Panc1 (cell line): ENCODE data around the gene ATP5MG. TPM values are rescaled to one million over a fixed set of nuclear protein-coding genes. Genes with fewer than 3 reads are reported as not detected.

Experiments used
- ATAC-seq: fragments of 200-7000 bp; cut with Tn5 transposase; 2 replicates; pipeline ENCODE4 v1.9.1; 2020; ENCODE audit warnings: mild to moderate bottlenecking, moderate library complexity
- BruUV-seq: library from RNA; stranded (reverse); fragments of 400-500 nt; replicated peaks from 2 replicates; lab custom pipeline; 2021; lab: Mats Ljungman, UMichigan
- CTCF ChIA-PET: fragments of 300-600 bp; sonication (Branson Sonifier 250); formaldehyde crosslinking; loops from one replicate; lab custom pipeline; 2022; ENCODE audit warnings: antibody characterized with exemption; lab: Charles Lee
- POLR2A ChIA-PET: fragments of 300-600 bp; sonication (Branson Sonifier 250); formaldehyde crosslinking; loops from one replicate; lab custom pipeline; 2022; ENCODE audit warnings: antibody characterized with exemption; lab: Charles Lee
- DNase-seq: peaks from one replicate; pipeline ENCODE4 v3.0.0-alpha.2; 2010; ENCODE audit warnings: low read depth, low spot score
- H3K27ac ChIP-seq: 2 replicates; pipeline ENCODE4 v1.5.1; 2011; ENCODE audit warnings: mild to moderate bottlenecking, low read length, inconsistent platforms
- H3K27me3 ChIP-seq: fragments of 200-500 bp; sonication (Bioruptor generic); 2 replicates; pipeline ENCODE4 v1.6.0; 2014; ENCODE audit warnings: low read length, inconsistent platforms; ENCODE audit not compliant: control insufficient read depth, insufficient read depth
- H3K36me3 ChIP-seq: fragments of 200-500 bp; sonication (Bioruptor generic); 2 replicates; pipeline ENCODE4 v1.5.1; 2014; ENCODE audit warnings: inconsistent platforms, mild to moderate bottlenecking, low read length, moderate library complexity; ENCODE audit not compliant: control insufficient read depth, insufficient read depth
- H3K4me1 ChIP-seq: 2 replicates; pipeline ENCODE4 v1.5.1; 2011; ENCODE audit warnings: inconsistent platforms, mild to moderate bottlenecking, low read length, moderate library complexity; ENCODE audit not compliant: control insufficient read depth, insufficient read depth
- H3K4me3 ChIP-seq, 2 experiments: 2 replicates each; pipeline ENCODE4 v1.5.1; 2011 to 2012; ENCODE audit warnings: low read depth in 2 of 2, low read length in 2 of 2, mild to moderate bottlenecking in 2 of 2, inconsistent platforms in 1 of 2, moderate library complexity in 1 of 2
- H3K9me3 ChIP-seq: fragments of 200-500 bp; sonication (Bioruptor generic); 2 replicates; pipeline ENCODE4 v1.5.1; 2014; ENCODE audit warnings: low read depth, mild to moderate bottlenecking, inconsistent platforms, low read length, moderate library complexity; ENCODE audit not compliant: control insufficient read depth, insufficient read depth
- POLR2AphosphoS5 ChIP-seq: IDR thresholded peaks from 2 replicates; pipeline ENCODE4 v1.6.1; 2012; ENCODE audit warnings: mild to moderate bottlenecking, low read depth, low read length, moderate library complexity
- SIN3A ChIP-seq: IDR thresholded peaks from 2 replicates; pipeline ENCODE4 v1.6.1; 2012; ENCODE audit warnings: low read depth, mild to moderate bottlenecking, low read length, moderate library complexity, borderline replicate concordance; ENCODE audit not compliant: insufficient read depth
- TCF7L2 ChIP-seq: IDR thresholded peaks from 2 replicates; pipeline ENCODE4 v1.6.1; 2011; ENCODE audit warnings: mild to moderate bottlenecking, low read depth, low read length, inconsistent platforms
- in situ Hi-C: cut with HindIII; loops from 2 replicates; pipeline ENCODE4 v1.10.0; 2016; ENCODE audit warnings: low sequenced_read_pairs, low pct_unique_long_range_greater_than_20kb
- intact Hi-C: fragments of 100-400 bp; cut with micrococcal nuclease; formaldehyde crosslinking; loops from one replicate; pipeline ENCODE4 v1.10.0; 2022; ENCODE audit not compliant: unreplicated experiment
- total RNA-seq: library from RNA; stranded (reverse); gene quantifications from one replicate; pipeline ENCODE4 v1.2.1, GENCODE V29; 2021; ENCODE audit not compliant: unreplicated experiment
- TF ChIP-seq, protein P1 (sequence below): fragments of 450-650 bp; IDR thresholded peaks from 2 replicates; pipeline ENCODE4 v1.5.1; 2017; ENCODE audit warnings: mild to moderate bottlenecking
- TF ChIP-seq, protein P2 (sequence below), 2 experiments: IDR thresholded peaks; 2 replicates each; pipeline ENCODE4 v1.6.1; 2011 to 2012; ENCODE audit warnings: low read depth in 2 of 2, control low read depth in 1 of 2, low read length in 1 of 2, mild to moderate bottlenecking in 1 of 2, moderate library complexity in 1 of 2; ENCODE audit not compliant: insufficient read depth in 1 of 2

ATP5MG gene
- total RNA-seq, 1 experiment from 2014 or later = 504 TPM

DNA sequence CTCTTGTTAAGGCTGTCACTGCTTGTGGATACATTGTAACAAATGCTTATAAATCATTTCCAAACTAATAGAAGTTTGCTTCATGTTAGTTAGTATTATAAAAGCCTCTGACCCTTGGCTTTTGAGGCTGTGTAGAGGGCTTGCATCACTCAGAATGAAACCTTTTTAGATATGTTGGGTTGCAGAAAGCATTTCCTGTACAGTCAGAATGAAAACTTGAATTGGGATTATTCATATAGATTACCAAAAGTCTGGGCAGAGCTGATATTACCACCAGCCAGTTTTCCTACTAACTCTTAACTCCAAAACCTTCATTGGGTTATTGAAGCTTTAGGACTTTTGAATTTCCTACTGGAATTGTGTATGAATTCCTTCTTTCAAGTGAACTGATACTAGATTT, 46.9 kb downstream of the ATP5MG start:
- CTCF ChIA-PET = no interaction called here
- DNase-seq (no peak), ATAC-seq (no peak)
- TF ChIP-seq SIN3A (no peak), TCF7L2 (no peak), POLR2AphosphoS5 (no peak)
- TF ChIP-seq, protein P1, sequence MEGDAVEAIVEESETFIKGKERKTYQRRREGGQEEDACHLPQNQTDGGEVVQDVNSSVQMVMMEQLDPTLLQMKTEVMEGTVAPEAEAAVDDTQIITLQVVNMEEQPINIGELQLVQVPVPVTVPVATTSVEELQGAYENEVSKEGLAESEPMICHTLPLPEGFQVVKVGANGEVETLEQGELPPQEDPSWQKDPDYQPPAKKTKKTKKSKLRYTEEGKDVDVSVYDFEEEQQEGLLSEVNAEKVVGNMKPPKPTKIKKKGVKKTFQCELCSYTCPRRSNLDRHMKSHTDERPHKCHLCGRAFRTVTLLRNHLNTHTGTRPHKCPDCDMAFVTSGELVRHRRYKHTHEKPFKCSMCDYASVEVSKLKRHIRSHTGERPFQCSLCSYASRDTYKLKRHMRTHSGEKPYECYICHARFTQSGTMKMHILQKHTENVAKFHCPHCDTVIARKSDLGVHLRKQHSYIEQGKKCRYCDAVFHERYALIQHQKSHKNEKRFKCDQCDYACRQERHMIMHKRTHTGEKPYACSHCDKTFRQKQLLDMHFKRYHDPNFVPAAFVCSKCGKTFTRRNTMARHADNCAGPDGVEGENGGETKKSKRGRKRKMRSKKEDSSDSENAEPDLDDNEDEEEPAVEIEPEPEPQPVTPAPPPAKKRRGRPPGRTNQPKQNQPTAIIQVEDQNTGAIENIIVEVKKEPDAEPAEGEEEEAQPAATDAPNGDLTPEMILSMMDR = no peak
- TF ChIP-seq, protein P2, sequence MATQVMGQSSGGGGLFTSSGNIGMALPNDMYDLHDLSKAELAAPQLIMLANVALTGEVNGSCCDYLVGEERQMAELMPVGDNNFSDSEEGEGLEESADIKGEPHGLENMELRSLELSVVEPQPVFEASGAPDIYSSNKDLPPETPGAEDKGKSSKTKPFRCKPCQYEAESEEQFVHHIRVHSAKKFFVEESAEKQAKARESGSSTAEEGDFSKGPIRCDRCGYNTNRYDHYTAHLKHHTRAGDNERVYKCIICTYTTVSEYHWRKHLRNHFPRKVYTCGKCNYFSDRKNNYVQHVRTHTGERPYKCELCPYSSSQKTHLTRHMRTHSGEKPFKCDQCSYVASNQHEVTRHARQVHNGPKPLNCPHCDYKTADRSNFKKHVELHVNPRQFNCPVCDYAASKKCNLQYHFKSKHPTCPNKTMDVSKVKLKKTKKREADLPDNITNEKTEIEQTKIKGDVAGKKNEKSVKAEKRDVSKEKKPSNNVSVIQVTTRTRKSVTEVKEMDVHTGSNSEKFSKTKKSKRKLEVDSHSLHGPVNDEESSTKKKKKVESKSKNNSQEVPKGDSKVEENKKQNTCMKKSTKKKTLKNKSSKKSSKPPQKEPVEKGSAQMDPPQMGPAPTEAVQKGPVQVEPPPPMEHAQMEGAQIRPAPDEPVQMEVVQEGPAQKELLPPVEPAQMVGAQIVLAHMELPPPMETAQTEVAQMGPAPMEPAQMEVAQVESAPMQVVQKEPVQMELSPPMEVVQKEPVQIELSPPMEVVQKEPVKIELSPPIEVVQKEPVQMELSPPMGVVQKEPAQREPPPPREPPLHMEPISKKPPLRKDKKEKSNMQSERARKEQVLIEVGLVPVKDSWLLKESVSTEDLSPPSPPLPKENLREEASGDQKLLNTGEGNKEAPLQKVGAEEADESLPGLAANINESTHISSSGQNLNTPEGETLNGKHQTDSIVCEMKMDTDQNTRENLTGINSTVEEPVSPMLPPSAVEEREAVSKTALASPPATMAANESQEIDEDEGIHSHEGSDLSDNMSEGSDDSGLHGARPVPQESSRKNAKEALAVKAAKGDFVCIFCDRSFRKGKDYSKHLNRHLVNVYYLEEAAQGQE (IDR thresholded peaks at IDR 0.05; ENCODE audit: insufficient read depth in 1 of 2, low read depth in 2 of 2, low read length in 1 of 2) = no peak
- intact Hi-C loops (no loop called here), in situ Hi-C loops (no loop called here)
- Histone ChIP-seq H3K4me3 (no peak overlapping the region), H3K27me3 (no peaks in the 10 kb centered on the region), H3K27ac (no peak overlapping the region; the same call in 1 of the 2 replicates), H3K4me1 (peaks cover 25% of the 10 kb centered on the region), H3K9me3 (no peaks in the 10 kb centered on the region), H3K36me3 (peaks cover 3% of the 10 kb centered on the region; the same call in 1 of the 2 replicates)
- BruUV-seq = no TSS peak
- POLR2A ChIA-PET = no interaction called here

DNA sequence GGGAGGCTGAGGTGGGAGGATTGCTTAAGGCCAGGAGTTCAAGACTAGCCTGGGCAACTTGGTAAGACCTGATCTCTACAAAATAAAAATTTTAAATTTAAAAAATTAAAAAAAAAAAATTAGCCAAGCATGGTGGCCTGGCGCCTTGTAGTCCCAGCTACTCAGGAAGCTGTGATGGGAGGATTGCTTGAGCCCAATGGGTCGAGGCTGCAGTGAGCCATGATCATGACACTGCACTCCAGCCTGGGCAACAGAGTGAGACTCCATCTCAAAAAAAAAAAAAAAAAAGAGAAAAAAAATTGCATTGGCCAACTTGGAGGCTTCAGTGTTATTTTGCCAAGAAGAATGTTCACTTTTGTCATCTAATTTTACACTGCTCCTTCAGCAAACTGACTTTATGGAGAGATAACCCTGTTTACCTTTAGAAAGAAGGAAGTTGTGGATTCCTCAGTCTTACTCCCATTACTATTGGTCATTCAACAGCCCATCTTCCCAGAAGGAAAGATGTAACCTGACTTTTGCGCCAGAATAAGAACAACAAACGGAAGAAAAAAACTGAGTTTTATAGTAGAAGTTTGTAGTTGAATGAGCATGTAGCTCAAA, 48.0 kb downstream of the ATP5MG start:
- POLR2A ChIA-PET = interaction anchor here (0.6 kb wide), 2 partner anchors 62 to 477 kb away, joined by 3 read pairs; no protein-coding TSS in a partner anchor
- no peaks in the 10 kb centered on the region for H3K9me3 ChIP-seq
- no peak overlapping the region for H3K4me3 ChIP-seq
- peaks cover 6% of the 10 kb centered on the region; the same call in 1 of the 2 replicates for H3K36me3 ChIP-seq
- CTCF ChIA-PET = no interaction called here
- no peak for ATAC-seq
- no peaks in the 10 kb centered on the region for H3K27me3 ChIP-seq
- BruUV-seq = no TSS peak
- intact Hi-C loops = no loop called here
- H3K4me1 ChIP-seq = peaks cover 15% of the 10 kb centered on the region
- in situ Hi-C loops = no loop called here
- H3K27ac ChIP-seq = no peak overlapping the region
- DNase-seq = no peak
- TF ChIP-seq, protein P1 = no peak
- TF ChIP-seq TCF7L2 (no peak), POLR2AphosphoS5 (no peak), SIN3A (no peak)
- TF ChIP-seq, protein P2 (IDR thresholded peaks at IDR 0.05; ENCODE audit: insufficient read depth in 1 of 2, low read depth in 2 of 2, low read length in 1 of 2) = no peak
